ENCODE results near the gene FRMPD2.
"Not testable (repeated sequence)": the region's sequence is repeated elsewhere in the genome, so short reads cannot be mapped to it uniquely, and the experiment has no call there.

DNA sequence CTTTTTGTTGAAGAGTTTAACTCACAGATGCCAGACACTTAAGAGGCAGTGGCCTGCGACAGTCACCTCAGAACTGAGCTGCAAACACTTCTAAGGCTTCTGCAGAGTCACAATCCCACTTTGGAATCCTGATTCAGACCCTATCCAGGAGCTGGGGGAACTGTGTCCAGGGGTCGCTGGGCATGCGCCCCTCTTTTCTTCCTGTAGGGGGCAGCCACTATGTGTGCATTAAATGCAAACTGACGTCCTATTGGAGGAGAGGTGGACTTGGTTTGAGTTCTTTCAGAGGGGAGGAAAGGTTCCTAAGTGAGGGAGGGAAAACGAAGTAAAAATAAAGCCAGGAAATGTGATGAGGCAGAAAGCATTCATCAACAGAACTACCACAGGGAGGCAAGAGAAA, 113.8 kb downstream of the FRMPD2 start:
- TF ChIP-seq RAD21 (IDR thresholded peaks at IDR 0.05; ENCODE audit: low read length) = not testable (repeated sequence)
- TF ChIP-seq, protein P1, sequence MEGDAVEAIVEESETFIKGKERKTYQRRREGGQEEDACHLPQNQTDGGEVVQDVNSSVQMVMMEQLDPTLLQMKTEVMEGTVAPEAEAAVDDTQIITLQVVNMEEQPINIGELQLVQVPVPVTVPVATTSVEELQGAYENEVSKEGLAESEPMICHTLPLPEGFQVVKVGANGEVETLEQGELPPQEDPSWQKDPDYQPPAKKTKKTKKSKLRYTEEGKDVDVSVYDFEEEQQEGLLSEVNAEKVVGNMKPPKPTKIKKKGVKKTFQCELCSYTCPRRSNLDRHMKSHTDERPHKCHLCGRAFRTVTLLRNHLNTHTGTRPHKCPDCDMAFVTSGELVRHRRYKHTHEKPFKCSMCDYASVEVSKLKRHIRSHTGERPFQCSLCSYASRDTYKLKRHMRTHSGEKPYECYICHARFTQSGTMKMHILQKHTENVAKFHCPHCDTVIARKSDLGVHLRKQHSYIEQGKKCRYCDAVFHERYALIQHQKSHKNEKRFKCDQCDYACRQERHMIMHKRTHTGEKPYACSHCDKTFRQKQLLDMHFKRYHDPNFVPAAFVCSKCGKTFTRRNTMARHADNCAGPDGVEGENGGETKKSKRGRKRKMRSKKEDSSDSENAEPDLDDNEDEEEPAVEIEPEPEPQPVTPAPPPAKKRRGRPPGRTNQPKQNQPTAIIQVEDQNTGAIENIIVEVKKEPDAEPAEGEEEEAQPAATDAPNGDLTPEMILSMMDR (IDR thresholded peaks at IDR 0.05) = not testable (repeated sequence)
